Measurements from ENCODE around the gene FAM177A1. TPM values are rescaled to one million over a fixed set of nuclear protein-coding genes. Genes with fewer than 3 reads are reported as not detected.

The FAM177A1 gene
- total and polyA plus RNA-seq, 2 donors (not counting 1 experiment from before 2014, with no cell fraction given) = 63.4 to 64.6 TPM

DNA sequence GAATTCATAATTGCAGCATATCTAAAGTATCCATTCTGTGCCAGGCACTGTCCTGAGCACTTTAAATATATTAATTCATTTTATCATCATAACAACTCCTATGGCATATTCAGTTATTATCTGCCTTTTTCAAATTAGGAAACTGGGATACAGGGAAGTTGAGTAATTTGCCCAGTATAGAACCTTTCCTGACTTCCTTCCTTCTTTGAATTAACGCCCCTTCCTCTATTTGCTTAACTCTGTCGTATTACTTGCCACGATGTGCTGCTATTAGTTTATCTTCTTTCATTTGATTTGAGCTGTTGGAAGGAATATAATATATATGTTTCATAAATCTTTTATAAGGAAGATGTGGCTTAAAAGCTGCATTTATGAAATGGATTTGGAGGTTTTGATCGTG is 25.4 kb upstream of the FAM177A1 start:
- Histone ChIP-seq H3K27me3 (ENCODE audit: control insufficient read depth, insufficient read depth, low read length) (no peaks in the 10 kb centered on the region), H3K4me3 (replicated peaks in 1 of 4; ENCODE audit: control extremely low read depth in 1 of 4, insufficient read depth in 1 of 4, low read depth in 3 of 4, low read length in 4 of 4) (no peak overlapping the region), H3K4me2 (ENCODE audit: extremely low read depth, insufficient read depth, low read length) (no peak overlapping the region), H3K4me1 (ENCODE audit: control insufficient read depth, extremely low read depth, insufficient read depth, low read length) (no peaks in the 10 kb centered on the region), H3K27ac (ENCODE audit: insufficient read depth, low read length) (no peak overlapping the region), H4K20me1 (ENCODE audit: control insufficient read depth, extremely low read depth, insufficient read depth, low read length) (no peaks in the 10 kb centered on the region), H3K79me2 (ENCODE audit: control insufficient read depth, insufficient read depth, low read length) (no peaks in the 10 kb centered on the region), H3K9me3 (ENCODE audit: control insufficient read depth, insufficient read depth, low read depth, low read length) (no peaks in the 10 kb centered on the region), H3K36me3 (ENCODE audit: control insufficient read depth, insufficient read depth, low read length) (no peaks in the 10 kb centered on the region), H3K9ac (ENCODE audit: insufficient read depth, low read length) (no peak overlapping the region), H2AFZ (ENCODE audit: low read length) (no peak overlapping the region)
- TF ChIP-seq EZH2 (IDR thresholded peaks at IDR 0.05; ENCODE audit: low read length, missing control alignments) = no peak
- TF ChIP-seq, protein P1, sequence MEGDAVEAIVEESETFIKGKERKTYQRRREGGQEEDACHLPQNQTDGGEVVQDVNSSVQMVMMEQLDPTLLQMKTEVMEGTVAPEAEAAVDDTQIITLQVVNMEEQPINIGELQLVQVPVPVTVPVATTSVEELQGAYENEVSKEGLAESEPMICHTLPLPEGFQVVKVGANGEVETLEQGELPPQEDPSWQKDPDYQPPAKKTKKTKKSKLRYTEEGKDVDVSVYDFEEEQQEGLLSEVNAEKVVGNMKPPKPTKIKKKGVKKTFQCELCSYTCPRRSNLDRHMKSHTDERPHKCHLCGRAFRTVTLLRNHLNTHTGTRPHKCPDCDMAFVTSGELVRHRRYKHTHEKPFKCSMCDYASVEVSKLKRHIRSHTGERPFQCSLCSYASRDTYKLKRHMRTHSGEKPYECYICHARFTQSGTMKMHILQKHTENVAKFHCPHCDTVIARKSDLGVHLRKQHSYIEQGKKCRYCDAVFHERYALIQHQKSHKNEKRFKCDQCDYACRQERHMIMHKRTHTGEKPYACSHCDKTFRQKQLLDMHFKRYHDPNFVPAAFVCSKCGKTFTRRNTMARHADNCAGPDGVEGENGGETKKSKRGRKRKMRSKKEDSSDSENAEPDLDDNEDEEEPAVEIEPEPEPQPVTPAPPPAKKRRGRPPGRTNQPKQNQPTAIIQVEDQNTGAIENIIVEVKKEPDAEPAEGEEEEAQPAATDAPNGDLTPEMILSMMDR (conservative IDR thresholded peaks at IDR 0.05 in 1 of 2, IDR thresholded peaks at IDR 0.05 in 1 of 2; ENCODE audit: low read depth in 1 of 2, low read length in 2 of 2) = no peak
- DNase-seq (ENCODE audit: low read depth in 2 of 2) = no peak

DNA sequence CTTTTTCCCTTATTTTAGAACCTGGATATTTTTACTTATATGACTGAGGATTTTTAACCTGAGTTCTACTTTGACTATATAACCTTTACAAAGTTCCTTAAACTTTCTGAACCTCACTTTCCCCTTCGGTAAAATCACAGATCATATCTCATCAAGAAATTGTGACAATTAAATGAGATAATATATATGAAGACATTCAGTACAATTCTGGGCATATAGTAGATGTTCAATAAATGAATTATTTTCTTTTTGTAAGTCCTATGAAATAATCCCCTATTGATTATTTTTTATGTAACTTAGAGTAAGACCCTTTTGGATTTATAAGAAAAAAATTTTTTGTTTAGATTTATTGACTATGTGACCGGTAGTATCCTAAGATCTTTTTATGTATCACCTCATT is 17.6 kb upstream of the FAM177A1 start:
- DNase-seq (ENCODE audit: low read depth in 2 of 2) = no peak
- H3K4me2 ChIP-seq (ENCODE audit: extremely low read depth, insufficient read depth, low read length) = no peak overlapping the region
- H3K36me3 ChIP-seq (ENCODE audit: control insufficient read depth, insufficient read depth, low read length) = no peaks in the 10 kb centered on the region
- H4K20me1 ChIP-seq (ENCODE audit: control insufficient read depth, extremely low read depth, insufficient read depth, low read length) = no peaks in the 10 kb centered on the region
- no peak overlapping the region for H3K27ac ChIP-seq (ENCODE audit: insufficient read depth, low read length)
- no peaks in the 10 kb centered on the region for H3K27me3 ChIP-seq (ENCODE audit: control insufficient read depth, insufficient read depth, low read length)
- no peaks in the 10 kb centered on the region for H3K4me1 ChIP-seq (ENCODE audit: control insufficient read depth, extremely low read depth, insufficient read depth, low read length)
- H3K9me3 ChIP-seq (ENCODE audit: control insufficient read depth, insufficient read depth, low read depth, low read length) = no peaks in the 10 kb centered on the region
- H3K4me3 ChIP-seq (replicated peaks in 1 of 4; ENCODE audit: control extremely low read depth in 1 of 4, insufficient read depth in 1 of 4, low read depth in 3 of 4, low read length in 4 of 4) = no peak overlapping the region
- no peak overlapping the region for H3K9ac ChIP-seq (ENCODE audit: insufficient read depth, low read length)
- no peak overlapping the region for H2AFZ ChIP-seq (ENCODE audit: low read length)
- no peak for TF ChIP-seq EZH2 (IDR thresholded peaks at IDR 0.05; ENCODE audit: low read length, missing control alignments)
- TF ChIP-seq, protein P1 (conservative IDR thresholded peaks at IDR 0.05 in 1 of 2, IDR thresholded peaks at IDR 0.05 in 1 of 2; ENCODE audit: low read depth in 1 of 2, low read length in 2 of 2) = no peak
- no peaks in the 10 kb centered on the region for H3K79me2 ChIP-seq (ENCODE audit: control insufficient read depth, insufficient read depth, low read length)

DNA sequence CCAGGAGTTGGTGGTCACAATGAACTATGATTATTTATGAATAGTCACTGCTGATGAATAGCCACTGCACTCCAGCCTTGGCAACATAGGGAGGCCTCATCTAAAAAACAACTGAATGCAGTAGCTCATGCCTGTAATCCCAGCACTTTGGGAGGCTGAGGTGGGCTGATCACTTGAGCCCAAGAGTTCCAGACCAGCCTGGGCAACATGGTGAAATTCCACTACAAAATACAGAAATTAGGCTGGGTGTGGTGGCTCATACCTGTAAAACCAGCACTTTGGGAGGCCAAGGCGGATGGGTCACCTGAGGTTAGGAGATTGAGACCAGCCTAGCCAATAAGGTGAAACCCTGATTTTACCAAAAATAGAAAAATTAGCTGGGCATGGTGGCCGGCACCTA is 13.5 kb upstream of the FAM177A1 start:
- no peak for TF ChIP-seq EZH2 (IDR thresholded peaks at IDR 0.05; ENCODE audit: low read length, missing control alignments)
- TF ChIP-seq, protein P1 (conservative IDR thresholded peaks at IDR 0.05 in 1 of 2, IDR thresholded peaks at IDR 0.05 in 1 of 2; ENCODE audit: low read depth in 1 of 2, low read length in 2 of 2) = no peak
- no peaks in the 10 kb centered on the region for H3K4me1 ChIP-seq (ENCODE audit: control insufficient read depth, extremely low read depth, insufficient read depth, low read length)
- H2AFZ ChIP-seq (ENCODE audit: low read length) = no peak overlapping the region
- no peaks in the 10 kb centered on the region for H4K20me1 ChIP-seq (ENCODE audit: control insufficient read depth, extremely low read depth, insufficient read depth, low read length)
- H3K4me2 ChIP-seq (ENCODE audit: extremely low read depth, insufficient read depth, low read length) = no peak overlapping the region
- no peak for DNase-seq (ENCODE audit: low read depth in 2 of 2)
- no peaks in the 10 kb centered on the region for H3K9me3 ChIP-seq (ENCODE audit: control insufficient read depth, insufficient read depth, low read depth, low read length)
- no peaks in the 10 kb centered on the region for H3K36me3 ChIP-seq (ENCODE audit: control insufficient read depth, insufficient read depth, low read length)
- H3K79me2 ChIP-seq (ENCODE audit: control insufficient read depth, insufficient read depth, low read length) = no peaks in the 10 kb centered on the region
- no peak overlapping the region for H3K27ac ChIP-seq (ENCODE audit: insufficient read depth, low read length)
- no peak overlapping the region for H3K4me3 ChIP-seq (replicated peaks in 1 of 4; ENCODE audit: control extremely low read depth in 1 of 4, insufficient read depth in 1 of 4, low read depth in 3 of 4, low read length in 4 of 4)
- H3K27me3 ChIP-seq (ENCODE audit: control insufficient read depth, insufficient read depth, low read length) = no peaks in the 10 kb centered on the region
- no peak overlapping the region for H3K9ac ChIP-seq (ENCODE audit: insufficient read depth, low read length)

Measured in fibroblast of lung (primary cell).